KMS-11 (cell line): ENCODE results near the gene ELN.

Experiments
- H2AFZ ChIP-seq: fragments of 200-600 bp; sonication (generic); 2 replicates; pipeline ENCODE4 v1.6.1; 2016; ENCODE audit warnings: antibody characterized with exemption, mixed run types, low read depth
- H3K27ac ChIP-seq: fragments of 200-600 bp; sonication (generic); 2 replicates; pipeline ENCODE4 v1.6.1; 2016; ENCODE audit warnings: mild to moderate bottlenecking, mixed run types
- H3K27me3 ChIP-seq: fragments of 200-600 bp; sonication (generic); 2 replicates; pipeline ENCODE4 v1.6.1; 2017; ENCODE audit warnings: mild to moderate bottlenecking, low read depth, mixed run types, moderate library complexity; ENCODE audit not compliant: insufficient read depth
- H3K36me3 ChIP-seq: fragments of 200-600 bp; sonication (generic); 2 replicates; pipeline ENCODE4 v1.6.1; 2017; ENCODE audit warnings: mild to moderate bottlenecking, mixed run types; ENCODE audit not compliant: insufficient read depth
- H3K4me1 ChIP-seq: fragments of 200-600 bp; sonication (generic); 2 replicates; pipeline ENCODE4 v1.6.1; 2016; ENCODE audit warnings: mild to moderate bottlenecking, low read depth, mixed run types; ENCODE audit not compliant: poor library complexity, severe bottlenecking
- H3K4me2 ChIP-seq: fragments of 200-600 bp; sonication (generic); 2 replicates; pipeline ENCODE4 v1.7.0; 2016; ENCODE audit warnings: mild to moderate bottlenecking, mixed run types
- H3K4me3 ChIP-seq: fragments of 200-600 bp; sonication (generic); IDR thresholded peaks from 2 replicates; pipeline ENCODE4 v1.6.1; 2017; ENCODE audit warnings: low read depth, low read length, mixed read lengths; ENCODE audit not compliant: insufficient read depth
- H3K79me2 ChIP-seq: fragments of 200-600 bp; sonication (generic); 2 replicates; pipeline ENCODE4 v1.6.1; 2016; ENCODE audit warnings: low read depth, mixed run types; ENCODE audit not compliant: insufficient read depth
- H3K9ac ChIP-seq: fragments of 200-600 bp; sonication (generic); 2 replicates; pipeline ENCODE4 v1.6.1; 2016; ENCODE audit warnings: mild to moderate bottlenecking, mixed run types
- H4K20me1 ChIP-seq: fragments of 200-600 bp; sonication (generic); 2 replicates; pipeline ENCODE4 v1.6.1; 2016; ENCODE audit warnings: mild to moderate bottlenecking, mixed run types; ENCODE audit not compliant: insufficient read depth
- CTCF ChIP-seq: fragments of 200-600 bp; sonication (generic); conservative IDR thresholded peaks from 2 replicates; pipeline ENCODE4 v1.6.1; 2017; ENCODE audit warnings: low read depth, mild to moderate bottlenecking, antibody characterized with exemption, low read length, moderate library complexity, mixed read lengths

ELN gene

GRCh38 chr7:74028321-74028838, 407 bp downstream of the ELN start:
- Histone ChIP-seq H3K9ac (no peak overlapping the region), H3K4me3 (no peak overlapping the region), H3K79me2 (no peaks in the 10 kb centered on the region), H3K4me1 (no peaks in the 10 kb centered on the region), H3K36me3 (no peaks in the 10 kb centered on the region), H2AFZ (no peak overlapping the region), H3K27me3 (peaks cover 92% of the 10 kb centered on the region), H3K27ac (no peak overlapping the region), H4K20me1 (no peaks in the 10 kb centered on the region), H3K4me2 (no peak overlapping the region)
- TF ChIP-seq CTCF: no peak

- Histone ChIP-seq H3K79me2 (no peaks in the 10 kb centered on the region), H4K20me1 (no peaks in the 10 kb centered on the region), H3K9ac (no peak overlapping the region), H3K36me3 (no peaks in the 10 kb centered on the region), H3K4me3 (no peak overlapping the region), H3K27ac (no peak overlapping the region), H3K4me1 (no peaks in the 10 kb centered on the region), H2AFZ (no peak overlapping the region), H3K4me2 (no peak overlapping the region), H3K27me3 (peaks cover 92% of the 10 kb centered on the region)
- no peak for TF ChIP-seq CTCF
These were observed 1.3 kb downstream of the ELN start for GRCh38 chr7:74029089-74029785.

- TF ChIP-seq CTCF: no peak
- H2AFZ ChIP-seq: no peak overlapping the region
- H3K4me3 ChIP-seq: no peak overlapping the region
- H3K9ac ChIP-seq: no peak overlapping the region
- H3K4me2 ChIP-seq: no peak overlapping the region
- no peaks in the 10 kb centered on the region for H3K79me2 ChIP-seq
- no peaks in the 10 kb centered on the region for H3K36me3 ChIP-seq
- no peaks in the 10 kb centered on the region for H4K20me1 ChIP-seq
- no peak overlapping the region for H3K27ac ChIP-seq
- no peaks in the 10 kb centered on the region for H3K4me1 ChIP-seq
- H3K27me3 ChIP-seq: peaks cover 92% of the 10 kb centered on the region
These were observed 2.0 kb downstream of the ELN start for GRCh38 chr7:74029991-74030415.

GRCh38 chr7:74030861-74031260, 2.9 kb downstream of the ELN start:
- Histone ChIP-seq H3K4me1 (no peaks in the 10 kb centered on the region), H3K27ac (no peak overlapping the region), H3K36me3 (no peaks in the 10 kb centered on the region), H4K20me1 (no peaks in the 10 kb centered on the region), H3K27me3 (peaks cover 84% of the 10 kb centered on the region), H3K79me2 (no peaks in the 10 kb centered on the region), H3K4me2 (no peak overlapping the region), H3K9ac (no peak overlapping the region), H3K4me3 (no peak overlapping the region), H2AFZ (no peak overlapping the region)
- TF ChIP-seq CTCF: no peak
